IMR-90 (cell line): Measurements from ENCODE around the gene VPREB3. TPM values are rescaled to one million over a fixed set of nuclear protein-coding genes. Genes with fewer than 3 reads are reported as not detected.
A peak's percentile ranks its signal among the peaks of the same experiment; 100 is the strongest.

ENCODE experiments used
- ATAC-seq: fragments of 200-7000 bp; cut with Tn5 transposase; 2 replicates; pipeline ENCODE4 v1.9.1; 2020; ENCODE audit warnings: low read depth, mild to moderate bottlenecking, moderate library complexity
- BruUV-seq: library from RNA; stranded (reverse); fragments of 400-500 nt; replicated peaks from 2 replicates; lab custom pipeline; 2021; lab: Mats Ljungman, UMichigan
- CTCF ChIA-PET: fragments of 300-600 bp; formaldehyde crosslinking; extraction: SDS; loops from one replicate; lab custom pipeline; 2021; ENCODE audit warnings: antibody characterized with exemption; lab: Yijun Ruan, JAX
- POLR2A ChIA-PET: fragments of 300-600 bp; sonication (Branson Sonifier 250); formaldehyde crosslinking; loops from one replicate; lab custom pipeline; 2022; ENCODE audit warnings: antibody characterized with exemption; ENCODE audit not compliant: unreplicated experiment; lab: Charles Lee
- DNase-seq: peaks from one replicate; pipeline ENCODE4 v3.0.0; 2013
- H2AFZ ChIP-seq: replicated peaks from 2 replicates; pipeline ENCODE3; 2013; ENCODE audit warnings: low read length, mild to moderate bottlenecking; ENCODE audit not compliant: poor library complexity
- H2AK5ac ChIP-seq: 2 replicates; pipeline ENCODE4 v1.6.1; 2013; ENCODE audit warnings: low read depth, low read length, inconsistent platforms
- H2AK9ac ChIP-seq: replicated peaks from 2 replicates; pipeline ENCODE3; 2013; ENCODE audit warnings: mild to moderate bottlenecking, low read depth, low read length, moderate library complexity; ENCODE audit not compliant: poor library complexity
- H2BK120ac ChIP-seq: 2 replicates; pipeline ENCODE4 v1.6.1; 2013; ENCODE audit warnings: low read depth, low read length, inconsistent platforms
- H2BK15ac ChIP-seq: 3 replicates; pipeline ENCODE4 v1.6.1; 2013; ENCODE audit warnings: low read depth, low read length, inconsistent platforms
- H2BK20ac ChIP-seq: 2 replicates; pipeline ENCODE4 v1.6.1; 2013; ENCODE audit warnings: low read depth, mild to moderate bottlenecking, inconsistent platforms, low read length, moderate library complexity
- H2BK5ac ChIP-seq: 2 replicates; pipeline ENCODE4 v1.6.1; 2013; ENCODE audit warnings: mild to moderate bottlenecking, low read depth, low read length, inconsistent platforms; ENCODE audit not compliant: poor library complexity, severe bottlenecking
- H3K14ac ChIP-seq: replicated peaks from 2 replicates; pipeline ENCODE4 v1.6.1; 2013; ENCODE audit warnings: low read depth, low read length, inconsistent platforms
- H3K18ac ChIP-seq: 2 replicates; pipeline ENCODE4 v1.6.1; 2013; ENCODE audit warnings: low read depth, low read length, control low read depth
- H3K23ac ChIP-seq: 2 replicates; pipeline ENCODE4 v1.6.1; 2013; ENCODE audit warnings: low read depth, low read length, inconsistent platforms
- H3K27ac ChIP-seq: 2 replicates; pipeline ENCODE4 v1.5.1; 2013; ENCODE audit warnings: mild to moderate bottlenecking, control low read depth, low read length; ENCODE audit not compliant: insufficient read depth
- H3K27me3 ChIP-seq: 2 replicates; pipeline ENCODE4 v1.6.1; 2013; ENCODE audit warnings: low read length; ENCODE audit not compliant: control insufficient read depth, insufficient read depth
- H3K36me3 ChIP-seq: 2 replicates; pipeline ENCODE4 v1.6.1; 2013; ENCODE audit warnings: low read length, mixed read lengths; ENCODE audit not compliant: control insufficient read depth, insufficient read depth
- H3K4ac ChIP-seq: 2 replicates; pipeline ENCODE4 v1.6.1; 2013; ENCODE audit warnings: low read depth, low read length, inconsistent platforms
- H3K4me1 ChIP-seq: 2 replicates; pipeline ENCODE4 v1.6.1; 2013; ENCODE audit warnings: low read length, mixed read lengths; ENCODE audit not compliant: control insufficient read depth, insufficient read depth
- H3K4me2 ChIP-seq: 2 replicates; pipeline ENCODE4 v1.6.1; 2013; ENCODE audit warnings: low read depth, mild to moderate bottlenecking, control low read depth, low read length, moderate library complexity
- H3K4me3 ChIP-seq: 2 replicates; pipeline ENCODE4 v1.5.1; 2013; ENCODE audit warnings: low read depth, mild to moderate bottlenecking, control low read depth, low read length, moderate library complexity; ENCODE audit not compliant: insufficient read depth
- H3K56ac ChIP-seq: 2 replicates; pipeline ENCODE4 v1.6.1; 2013; ENCODE audit warnings: low read length, inconsistent platforms; ENCODE audit not compliant: insufficient read depth; ENCODE audit errors: extremely low read depth
- H3K79me1 ChIP-seq, 2 experiments: 2 replicates each; pipeline ENCODE4 v1.6.1; 2013; ENCODE audit warnings: low read length in 2 of 2, inconsistent platforms in 1 of 2, low read depth in 1 of 2
- H3K9ac ChIP-seq: 2 replicates; pipeline ENCODE4 v1.6.1; 2013; ENCODE audit warnings: low read depth, low read length, control low read depth
- H3K9me1 ChIP-seq: 2 replicates; pipeline ENCODE4 v1.6.1; 2013; ENCODE audit warnings: low read length, inconsistent platforms; ENCODE audit not compliant: insufficient read depth
- H3K9me3 ChIP-seq: 2 replicates; pipeline ENCODE4 v1.6.1; 2013; ENCODE audit warnings: low read length; ENCODE audit not compliant: control insufficient read depth, insufficient read depth
- H4K20me1 ChIP-seq: 2 replicates; pipeline ENCODE4 v1.6.1; 2013; ENCODE audit warnings: low read length, inconsistent platforms; ENCODE audit not compliant: insufficient read depth
- H4K5ac ChIP-seq: 2 replicates; pipeline ENCODE4 v1.6.1; 2013; ENCODE audit warnings: mild to moderate bottlenecking, low read depth, low read length, control low read depth
- H4K8ac ChIP-seq, 2 experiments: 2 replicates each; pipeline ENCODE4 v1.6.1; 2013; ENCODE audit warnings: low read depth in 2 of 2, low read length in 2 of 2, control low read depth in 1 of 2, inconsistent platforms in 1 of 2
- H4K91ac ChIP-seq: 2 replicates; pipeline ENCODE4 v1.6.1; 2013; ENCODE audit warnings: low read depth, low read length, inconsistent platforms; ENCODE audit not compliant: insufficient read depth
- CEBPB ChIP-seq: IDR thresholded peaks from 2 replicates; pipeline ENCODE4 v1.6.1; 2012; ENCODE audit warnings: low read depth, low read length, improper control_type of control experiment
- CHD1 ChIP-seq: IDR thresholded peaks from 2 replicates; pipeline ENCODE4 v1.6.1; 2012; ENCODE audit warnings: low read depth, low read length, improper control_type of control experiment
- CTCF ChIP-seq: conservative IDR thresholded peaks from 2 replicates; pipeline ENCODE4 v1.5.1; 2012; ENCODE audit warnings: mild to moderate bottlenecking, low read depth, low read length, improper control_type of control experiment
- ELK1 ChIP-seq: fragments of 150-350 bp; IDR thresholded peaks from 2 replicates; pipeline ENCODE4 v1.6.1; 2016; ENCODE audit warnings: low read depth, mild to moderate bottlenecking, low read length, moderate library complexity, borderline replicate concordance
- FOS ChIP-seq: fragments of 150-350 bp; IDR thresholded peaks from 2 replicates; pipeline ENCODE4 v1.6.1; 2016; ENCODE audit warnings: low read depth, low read length
- MAFK ChIP-seq: IDR thresholded peaks from 2 replicates; pipeline ENCODE4 v1.6.1; 2012; ENCODE audit warnings: low read depth, low read length, improper control_type of control experiment
- MAZ ChIP-seq: IDR thresholded peaks from 2 replicates; pipeline ENCODE4 v1.6.1; 2012; ENCODE audit warnings: low read depth, mild to moderate bottlenecking, low read length, improper control_type of control experiment, moderate library complexity, borderline replicate concordance
- MXI1 ChIP-seq: IDR thresholded peaks from 2 replicates; pipeline ENCODE4 v1.6.1; 2012; ENCODE audit warnings: low read depth, mild to moderate bottlenecking, low read length, moderate library complexity, borderline replicate concordance
- POLR2A ChIP-seq: IDR thresholded peaks from 2 replicates; pipeline ENCODE4 v1.6.1; 2012; ENCODE audit warnings: mild to moderate bottlenecking, low read depth, low read length
- RAD21 ChIP-seq: IDR thresholded peaks from 2 replicates; pipeline ENCODE4 v1.6.1; 2012; ENCODE audit warnings: low read length, improper control_type of control experiment
- RFX5 ChIP-seq: IDR thresholded peaks from 2 replicates; pipeline ENCODE4 v1.8.0; 2012; ENCODE audit warnings: low read depth, mild to moderate bottlenecking, low read length, moderate library complexity
- SMC3 ChIP-seq: fragments of 150-350 bp; IDR thresholded peaks from 2 replicates; pipeline ENCODE4 v1.6.1; 2016; ENCODE audit warnings: low read depth, mild to moderate bottlenecking, antibody characterized with exemption, low read length, moderate library complexity
- USF2 ChIP-seq: fragments of 150-350 bp; IDR thresholded peaks from 2 replicates; pipeline ENCODE4 v1.6.1; 2017; ENCODE audit warnings: mild to moderate bottlenecking, antibody characterized with exemption, low read length, low read depth
- WGBS, 2 experiments: methylation state at CpG; one replicate each; pipeline versions ENCODE4 v1.1.5 to v1.1.7; 2013; ENCODE audit warnings: missing lambda C conversion rate in 2 of 2; ENCODE audit not compliant: insufficient read length in 1 of 2; ENCODE audit errors: extremely low coverage in 2 of 2; 5-methylcytosine and 5-hydroxymethylcytosine counted together
- dilution Hi-C: fragments of 300-500 bp; cut with HindIII; formaldehyde crosslinking; loops from one replicate; pipeline ENCODE4 v1.14.3; 2018; ENCODE audit warnings: low sequenced_read_pairs; ENCODE audit not compliant: unreplicated experiment
- in situ Hi-C: fragments of 300-500 bp; cut with MboI; formaldehyde crosslinking; loops from 3 replicates; pipeline ENCODE4 v1.14.3; 2019; ENCODE audit warnings: low sequenced_read_pairs, inconsistent platforms, mixed read lengths
- intact Hi-C: fragments of 100-400 bp; cut with micrococcal nuclease; formaldehyde crosslinking; loops from 2 replicates; pipeline ENCODE4 v1.10.0; 2022
- polyA plus RNA-seq, 3 experiments: library from polyadenylated mRNA; depleted of rRNA; stranded (reverse); fragments of >200 nt; gene quantifications; 2 replicates each; pipeline ENCODE4 v1.2.3, GENCODE V29; 2012; ENCODE audit warnings: low replicate concordance in 1 of 3
- total RNA-seq: library from RNA; depleted of rRNA; stranded (reverse); fragments of >200 nt; gene quantifications from 2 replicates; pipeline ENCODE4 v1.2.3, GENCODE V29; 2012

VPREB3 gene
- total and polyA plus RNA-seq, 2 of the 4 experiments (the other 2 are of a cell fraction) = not detected

- POLR2A ChIA-PET = no interaction called here
Observed at GRCh38 chr22:23778577-23778900, 24.3 kb upstream of the VPREB3 start.

More at GRCh38 chr22:23778577-23778900, 24.3 kb upstream of the VPREB3 start:
- Histone ChIP-seq H2BK15ac (no peak overlapping the region; the same call in 2 of the 3 replicates), H4K91ac (no peak overlapping the region), H3K9ac (no peak overlapping the region), H3K27me3 (no peaks in the 10 kb centered on the region), H3K27ac (no peak overlapping the region), H4K20me1 (no peaks in the 10 kb centered on the region), H3K14ac (no peak overlapping the region), H2AK9ac (peak overlapping the region; percentile 66), H4K5ac (no peak overlapping the region), H2BK20ac (no peak overlapping the region), H3K79me1 (peaks cover 0 to under 1% of the 10 kb centered on the region in 2 experiments; a peak in 1 of 4 replicates), H3K4me2 (no peak overlapping the region), H3K9me3 (no peaks in the 10 kb centered on the region), H2AFZ (no peak overlapping the region), H2BK5ac (no peak overlapping the region), H3K4ac (no peak overlapping the region), H3K4me1 (peaks cover 24% of the 10 kb centered on the region), H3K56ac (no peak overlapping the region), H4K8ac (no peak overlapping the region), H3K9me1 (peaks cover 15% of the 10 kb centered on the region), H3K23ac (no peak overlapping the region), H2BK120ac (no peak overlapping the region), H3K4me3 (no peak overlapping the region), H3K18ac (no peak overlapping the region), H3K36me3 (no peaks in the 10 kb centered on the region), H2AK5ac (0 out of 2 replicates have a peak overlapping the region, but pooled peaks have one; percentile 15)
- DNase-seq (no peak), ATAC-seq (no peak)
- no peak for TF ChIP-seq SMC3
- TF ChIP-seq MAFK = no peak
- no peak for TF ChIP-seq CTCF
- TF ChIP-seq CHD1 = no peak
- TF ChIP-seq POLR2A = no peak
- no peak for TF ChIP-seq MXI1
- TF ChIP-seq RAD21 = no peak
- TF ChIP-seq MAZ = no peak
- TF ChIP-seq ELK1 = no peak
- no peak for TF ChIP-seq USF2
- no peak for TF ChIP-seq CEBPB
- no peak for TF ChIP-seq RFX5
- no peak for TF ChIP-seq FOS
- CTCF ChIA-PET = no interaction called here
- WGBS, 2 experiments = no CpG with 5 or more reads among the region's 3 CpGs
- intact Hi-C loops (loop anchor here (10.0 kb wide), 1 partner anchor 176 kb away; no protein-coding TSS in a partner anchor), in situ Hi-C loops (no loop called here), dilution Hi-C loops (no loop called here)
- no TSS peak for BruUV-seq
